ENCODE results near the gene KRT81.
"Not testable (repeated sequence)": the region's sequence is repeated elsewhere in the genome, so short reads cannot be mapped to it uniquely, and the experiment has no call there.

The KRT81 gene

GRCh38 chr12:52240247-52240646, 51.1 kb downstream of the KRT81 start:
- not testable (repeated sequence) for H3K9ac ChIP-seq (ENCODE audit: low read length); H3K4ac ChIP-seq (ENCODE audit: low read depth, low read length); H3K23ac ChIP-seq (ENCODE audit: low read length); H3K79me2 ChIP-seq (ENCODE audit: control insufficient read depth, insufficient read depth, low read length, poor library complexity); H3K79me1 ChIP-seq (ENCODE audit: low read length); H2AK5ac ChIP-seq (ENCODE audit: low read length); H4K91ac ChIP-seq (ENCODE audit: low read depth, low read length); H3K27me3 ChIP-seq (ENCODE audit: insufficient read depth, low read length); H3K14ac ChIP-seq (ENCODE audit: low read length); H2BK120ac ChIP-seq (ENCODE audit: insufficient read depth, low read length, poor library complexity); H2BK5ac ChIP-seq (ENCODE audit: low read depth, low read length, poor library complexity); H3K4me2 ChIP-seq (ENCODE audit: low read length); H3K9me3 ChIP-seq (ENCODE audit: insufficient read depth, low read depth, low read length); H2AFZ ChIP-seq (ENCODE audit: insufficient read depth, low read length, poor library complexity); H3K27ac ChIP-seq (ENCODE audit: low read depth, low read length); DNase-seq; H4K8ac ChIP-seq (ENCODE audit: low read depth, low read length); H4K12ac ChIP-seq (ENCODE audit: low read depth, low read length); H3K4me3 ChIP-seq (ENCODE audit: low read depth, low read length); H2BK12ac ChIP-seq (ENCODE audit: low read length); H3K18ac ChIP-seq (ENCODE audit: low read length)
- no CpG with 5 or more reads among the region's 6 CpGs for WGBS (ENCODE audit: extremely low coverage, insufficient coverage, insufficient read length)
- H3K36me3 ChIP-seq (ENCODE audit: control insufficient read depth in 1 of 2, insufficient read depth in 2 of 2, low read length in 2 of 2): peaks cover 74 to 82% of the 10 kb centered on the region in 2 experiments
- peaks cover 40 to 53% of the 10 kb centered on the region in 2 experiments for H3K4me1 ChIP-seq (ENCODE audit: control insufficient read depth in 1 of 2, insufficient read depth in 2 of 2, low read length in 2 of 2)

- H3K36me3 ChIP-seq (ENCODE audit: control insufficient read depth in 1 of 2, insufficient read depth in 2 of 2, low read length in 2 of 2): peaks cover 77 to 84% of the 10 kb centered on the region in 2 experiments
- peak overlapping the region; percentile 43 for H4K91ac ChIP-seq (ENCODE audit: low read depth, low read length)
- no peak overlapping the region for H3K23ac ChIP-seq (ENCODE audit: low read length)
- no peak overlapping the region for H2AFZ ChIP-seq (ENCODE audit: insufficient read depth, low read length, poor library complexity)
- H4K8ac ChIP-seq (ENCODE audit: low read depth, low read length): no peak overlapping the region
- no peak overlapping the region for H2AK5ac ChIP-seq (ENCODE audit: low read length)
- peaks cover 45 to 55% of the 10 kb centered on the region in 2 experiments for H3K4me1 ChIP-seq (ENCODE audit: control insufficient read depth in 1 of 2, insufficient read depth in 2 of 2, low read length in 2 of 2)
- no peak overlapping the region for H3K9ac ChIP-seq (ENCODE audit: low read length)
- no peak overlapping the region for H3K18ac ChIP-seq (ENCODE audit: low read length)
- peak overlapping the region; percentile 14 for H3K27ac ChIP-seq (ENCODE audit: low read depth, low read length)
- no peak overlapping the region for H4K12ac ChIP-seq (ENCODE audit: low read depth, low read length)
- H3K4ac ChIP-seq (ENCODE audit: low read depth, low read length): no peak overlapping the region
- H3K79me1 ChIP-seq (ENCODE audit: low read length): peaks cover 3% of the 10 kb centered on the region
- H3K4me2 ChIP-seq (ENCODE audit: low read length): no peak overlapping the region
- peaks cover 4% of the 10 kb centered on the region for H3K9me3 ChIP-seq (ENCODE audit: insufficient read depth, low read depth, low read length)
- H2BK120ac ChIP-seq (ENCODE audit: insufficient read depth, low read length, poor library complexity): no peak overlapping the region
- H2BK12ac ChIP-seq (ENCODE audit: low read length): no peak overlapping the region
- no CpG with 5 or more reads among the region's 2 CpGs for WGBS (ENCODE audit: extremely low coverage, insufficient coverage, insufficient read length)
- no peak overlapping the region for H3K14ac ChIP-seq (ENCODE audit: low read length)
- H3K27me3 ChIP-seq (ENCODE audit: insufficient read depth, low read length): no peaks in the 10 kb centered on the region
- H3K79me2 ChIP-seq (ENCODE audit: control insufficient read depth, insufficient read depth, low read length, poor library complexity): peaks cover 2% of the 10 kb centered on the region
- H2BK5ac ChIP-seq (ENCODE audit: low read depth, low read length, poor library complexity): peak overlapping the region; percentile 52
- H3K4me3 ChIP-seq (ENCODE audit: low read depth, low read length): no peak overlapping the region
- no peak for DNase-seq
These were observed 51.6 kb downstream of the KRT81 start for GRCh38 chr12:52239767-52240166.

- Histone ChIP-seq H2BK12ac (ENCODE audit: low read length) (peak overlapping the region; percentile 8), H3K14ac (ENCODE audit: low read length) (peak overlapping the region; percentile 34), H3K36me3 (ENCODE audit: control insufficient read depth in 1 of 2, insufficient read depth in 2 of 2, low read length in 2 of 2) (peaks cover 73 to 78% of the 10 kb centered on the region in 2 experiments), H3K79me1 (ENCODE audit: low read length) (peaks cover 9% of the 10 kb centered on the region), H2BK120ac (ENCODE audit: insufficient read depth, low read length, poor library complexity) (peak overlapping the region; percentile 18), H3K18ac (ENCODE audit: low read length) (peak overlapping the region; percentile 20), H4K8ac (ENCODE audit: low read depth, low read length) (no peak overlapping the region), H4K91ac (ENCODE audit: low read depth, low read length) (peak overlapping the region; percentile 43), H3K4me2 (ENCODE audit: low read length) (no peak overlapping the region), H3K27me3 (ENCODE audit: insufficient read depth, low read length) (no peaks in the 10 kb centered on the region), H3K4ac (ENCODE audit: low read depth, low read length) (no peak overlapping the region), H3K4me3 (ENCODE audit: low read depth, low read length) (no peak overlapping the region), H2AFZ (ENCODE audit: insufficient read depth, low read length, poor library complexity) (no peak overlapping the region), H3K27ac (ENCODE audit: low read depth, low read length) (peak overlapping the region; percentile 14), H4K12ac (ENCODE audit: low read depth, low read length) (no peak overlapping the region), H3K9ac (ENCODE audit: low read length) (no peak overlapping the region), H2AK5ac (ENCODE audit: low read length) (no peak overlapping the region), H2BK5ac (ENCODE audit: low read depth, low read length, poor library complexity) (peak overlapping the region; percentile 52), H3K9me3 (ENCODE audit: insufficient read depth, low read depth, low read length) (peaks cover 4% of the 10 kb centered on the region), H3K79me2 (ENCODE audit: control insufficient read depth, insufficient read depth, low read length, poor library complexity) (peaks cover 8% of the 10 kb centered on the region), H3K4me1 (ENCODE audit: control insufficient read depth in 1 of 2, insufficient read depth in 2 of 2, low read length in 2 of 2) (peaks cover 43 to 56% of the 10 kb centered on the region in 2 experiments), H3K23ac (ENCODE audit: low read length) (no peak overlapping the region)
- no CpG with 5 or more reads among the region's 7 CpGs for WGBS (ENCODE audit: extremely low coverage, insufficient coverage, insufficient read length)
- peak in 1 of 2 donors; percentile 69 for DNase-seq
These were observed 52.3 kb downstream of the KRT81 start for GRCh38 chr12:52238916-52239646.

GRCh38 chr12:52238207-52238840, 53.0 kb downstream of the KRT81 start:
- WGBS (ENCODE audit: extremely low coverage, insufficient coverage, insufficient read length): no CpG with 5 or more reads among the region's 4 CpGs
- H2BK120ac ChIP-seq (ENCODE audit: insufficient read depth, low read length, poor library complexity): no peak overlapping the region
- H3K79me1 ChIP-seq (ENCODE audit: low read length): peaks cover 15% of the 10 kb centered on the region
- H3K9me3 ChIP-seq (ENCODE audit: insufficient read depth, low read depth, low read length): peaks cover 4% of the 10 kb centered on the region
- peaks cover 36 to 51% of the 10 kb centered on the region in 2 experiments for H3K4me1 ChIP-seq (ENCODE audit: control insufficient read depth in 1 of 2, insufficient read depth in 2 of 2, low read length in 2 of 2)
- no peak overlapping the region for H3K4ac ChIP-seq (ENCODE audit: low read depth, low read length)
- no peak overlapping the region for H2BK5ac ChIP-seq (ENCODE audit: low read depth, low read length, poor library complexity)
- DNase-seq: no peak
- no peak overlapping the region for H3K4me2 ChIP-seq (ENCODE audit: low read length)
- H3K27me3 ChIP-seq (ENCODE audit: insufficient read depth, low read length): no peaks in the 10 kb centered on the region
- no peak overlapping the region for H3K9ac ChIP-seq (ENCODE audit: low read length)
- H4K8ac ChIP-seq (ENCODE audit: low read depth, low read length): no peak overlapping the region
- no peak overlapping the region for H3K23ac ChIP-seq (ENCODE audit: low read length)
- H3K36me3 ChIP-seq (ENCODE audit: control insufficient read depth in 1 of 2, insufficient read depth in 2 of 2, low read length in 2 of 2): peaks cover 66 to 71% of the 10 kb centered on the region in 2 experiments
- H4K12ac ChIP-seq (ENCODE audit: low read depth, low read length): no peak overlapping the region
- H2BK12ac ChIP-seq (ENCODE audit: low read length): no peak overlapping the region
- H3K18ac ChIP-seq (ENCODE audit: low read length): no peak overlapping the region
- H4K91ac ChIP-seq (ENCODE audit: low read depth, low read length): no peak overlapping the region
- no peak overlapping the region for H2AFZ ChIP-seq (ENCODE audit: insufficient read depth, low read length, poor library complexity)
- no peak overlapping the region for H3K4me3 ChIP-seq (ENCODE audit: low read depth, low read length)
- peaks cover 13% of the 10 kb centered on the region for H3K79me2 ChIP-seq (ENCODE audit: control insufficient read depth, insufficient read depth, low read length, poor library complexity)
- H2AK5ac ChIP-seq (ENCODE audit: low read length): no peak overlapping the region
- no peak overlapping the region for H3K14ac ChIP-seq (ENCODE audit: low read length)
- H3K27ac ChIP-seq (ENCODE audit: low read depth, low read length): no peak overlapping the region
